Measurements from ENCODE around the gene DISP3.

- TF ChIP-seq EZH2 (IDR thresholded peaks at IDR 0.05; ENCODE audit: insufficient read depth, poor library complexity, severe bottlenecking) = no peak
- TF ChIP-seq EZH2phosphoT487 (IDR thresholded peaks at IDR 0.05; ENCODE audit: insufficient read depth, low read depth) = no peak
These were observed 8.3 kb downstream of the DISP3 start for GRCh38 chr1:11487196-11487751.

Measured in GM23248 (cell line).